Sigmoid colon (tissue), 7 donors: Measurements from ENCODE around the gene DNAI1. TPM values are rescaled to one million over a fixed set of nuclear protein-coding genes. Genes with fewer than 3 reads are reported as not detected.
A peak's percentile ranks its signal among the peaks of the same experiment; 100 is the strongest.

Source experiments
- DNase-seq: peaks from one replicate; pipeline ENCODE4 v3.0.0-alpha.2; 2019
- H3K27ac ChIP-seq, 4 donors: fragments of 200-600 bp; sonication (generic); one replicate each; pipeline ENCODE4 v1.5.1; 2016 to 2019; ENCODE audit warnings: mild to moderate bottlenecking in 1 of 4
- H3K27me3 ChIP-seq, 3 donors: fragments of 200-600 bp; sonication (generic); one replicate each; pipeline ENCODE4 v1.5.1; 2019; ENCODE audit warnings: mild to moderate bottlenecking in 1 of 3
- H3K36me3 ChIP-seq, 4 donors: fragments of 200-600 bp; sonication (generic); one replicate each; pipeline ENCODE4 v1.5.1; 2016 to 2019
- H3K4me1 ChIP-seq, 4 donors: fragments of 200-600 bp; sonication (generic); one replicate each; pipeline ENCODE4 v1.5.1; 2017 to 2019
- H3K4me3 ChIP-seq, 4 donors: fragments of 200-600 bp; sonication (generic); one replicate each; pipeline ENCODE4 v1.5.1; 2017 to 2019; ENCODE audit warnings: mild to moderate bottlenecking in 2 of 4, moderate library complexity in 1 of 4
- H3K9me3 ChIP-seq, 4 donors: fragments of 200-600 bp in 3 of 4; sonication (generic) in 3 of 4; one replicate each; pipeline versions ENCODE4 v1.5.1 to v1.6.1; 2013 to 2019
- EP300 ChIP-seq, 4 donors: sonication (generic); formaldehyde crosslinking; IDR thresholded peaks; one replicate each; pipeline ENCODE4 v1.6.1; 2017; ENCODE audit warnings: antibody characterized with exemption in 4 of 4
- POLR2A ChIP-seq, 2 donors: fragments of 450-650 bp; IDR thresholded peaks; one replicate each; pipeline ENCODE4 v1.6.1; 2016; ENCODE audit warnings: antibody characterized with exemption in 2 of 2, mild to moderate bottlenecking in 2 of 2, moderate library complexity in 2 of 2
- POLR2AphosphoS5 ChIP-seq, 4 donors: sonication (generic); formaldehyde crosslinking; IDR thresholded peaks; one replicate each; pipeline ENCODE4 v1.6.1; 2017; ENCODE audit warnings: antibody characterized with exemption in 4 of 4
- WGBS, 2 donors: extraction: QIAGEN DNeasy Blood & Tissue Kit; methylation state at CpG; one replicate each; pipeline ENCODE4 v1.1.7; 2013; 5-methylcytosine and 5-hydroxymethylcytosine counted together
- intact Hi-C: fragments of 100-400 bp; cut with DNase I; formaldehyde crosslinking; loops from one replicate; pipeline ENCODE4 v1.15.1; 2023
- polyA plus RNA-seq, 3 donors: library from polyadenylated mRNA; stranded (reverse); fragments of 200-250 nt; gene quantifications; one replicate each; pipeline ENCODE4 v1.2.3, GENCODE V29; 2013
- total RNA-seq, 4 donors: library from RNA; depleted of rRNA; stranded (reverse); fragments of >200 nt; gene quantifications; one replicate each; pipeline ENCODE4 v1.1.0, GENCODE V29; 2016
- TF ChIP-seq, protein P1 (sequence below), 4 experiments: fragments of 450-650 bp in 3 of 4; fragments of 200-600 bp in 1 of 4; IDR thresholded peaks; one replicate each; pipeline ENCODE4 v1.5.1; 2016 to 2019; ENCODE audit warnings: antibody characterized with exemption in 4 of 4, mild to moderate bottlenecking in 3 of 4, moderate library complexity in 2 of 4
- donor health status: healthy with polysubstance abuse.
- donor health status: Bipolar disorder and iron deficiency.
- donor health status: healthy.

Gene DNAI1
- total and polyA plus RNA-seq, 7 donors: under 0.01 to 0.01 TPM; not detected in 5

DNA sequence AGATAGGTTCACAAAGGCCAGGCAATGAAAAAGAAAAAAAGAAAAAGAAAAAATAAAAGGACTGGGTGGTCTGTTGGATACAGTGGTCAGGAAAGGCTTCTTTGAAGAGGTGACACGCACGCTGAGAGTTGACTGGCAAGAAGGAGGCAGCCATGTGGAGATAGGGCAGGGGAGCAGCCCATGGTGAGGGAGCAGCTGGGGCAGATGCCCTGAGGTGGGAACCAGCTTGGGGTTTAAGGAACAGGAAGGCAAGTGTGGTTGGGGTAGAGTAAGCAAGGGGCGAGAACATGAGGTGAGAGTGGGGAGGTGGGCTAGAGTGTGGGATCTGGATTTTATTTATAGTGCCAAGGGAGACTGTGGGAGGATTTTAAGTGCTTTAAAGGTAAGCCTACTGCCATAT, 57.4 kb downstream of the DNAI1 start:
- 90 to 93% methylated on average over 3 of the region's 3 CpGs for WGBS, 2 donors
- intact Hi-C loops: no loop called here

DNA sequence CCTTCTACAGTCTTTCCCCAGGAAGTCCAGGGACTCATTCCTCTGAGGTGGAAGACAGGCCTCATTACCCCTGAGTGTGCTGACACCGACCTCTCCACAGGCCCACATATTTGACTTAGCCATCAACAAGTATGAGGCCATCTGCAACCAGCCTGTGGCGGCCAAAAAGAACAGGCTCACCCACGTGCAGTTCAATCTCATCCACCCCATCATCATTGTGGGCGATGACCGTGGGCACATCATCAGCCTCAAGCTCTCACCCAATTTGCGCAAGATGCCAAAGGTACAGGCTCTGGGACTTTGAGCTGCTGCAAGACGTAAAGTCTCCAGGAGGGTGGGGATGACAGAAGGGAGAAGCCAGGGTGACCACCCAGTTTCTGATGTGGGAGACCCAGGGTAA, 58.6 kb downstream of the DNAI1 start:
- TF ChIP-seq POLR2A (IDR thresholded peaks at IDR 0.05) (no peak), EP300 (IDR thresholded peaks at IDR 0.05) (no peak), POLR2AphosphoS5 (IDR thresholded peaks at IDR 0.05) (no peak)
- TF ChIP-seq, protein P1, sequence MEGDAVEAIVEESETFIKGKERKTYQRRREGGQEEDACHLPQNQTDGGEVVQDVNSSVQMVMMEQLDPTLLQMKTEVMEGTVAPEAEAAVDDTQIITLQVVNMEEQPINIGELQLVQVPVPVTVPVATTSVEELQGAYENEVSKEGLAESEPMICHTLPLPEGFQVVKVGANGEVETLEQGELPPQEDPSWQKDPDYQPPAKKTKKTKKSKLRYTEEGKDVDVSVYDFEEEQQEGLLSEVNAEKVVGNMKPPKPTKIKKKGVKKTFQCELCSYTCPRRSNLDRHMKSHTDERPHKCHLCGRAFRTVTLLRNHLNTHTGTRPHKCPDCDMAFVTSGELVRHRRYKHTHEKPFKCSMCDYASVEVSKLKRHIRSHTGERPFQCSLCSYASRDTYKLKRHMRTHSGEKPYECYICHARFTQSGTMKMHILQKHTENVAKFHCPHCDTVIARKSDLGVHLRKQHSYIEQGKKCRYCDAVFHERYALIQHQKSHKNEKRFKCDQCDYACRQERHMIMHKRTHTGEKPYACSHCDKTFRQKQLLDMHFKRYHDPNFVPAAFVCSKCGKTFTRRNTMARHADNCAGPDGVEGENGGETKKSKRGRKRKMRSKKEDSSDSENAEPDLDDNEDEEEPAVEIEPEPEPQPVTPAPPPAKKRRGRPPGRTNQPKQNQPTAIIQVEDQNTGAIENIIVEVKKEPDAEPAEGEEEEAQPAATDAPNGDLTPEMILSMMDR (IDR thresholded peaks at IDR 0.05): no peak
- intact Hi-C loops: no loop called here

More for the DNA sequence above, 57.4 kb downstream of the DNAI1 start:
- peak; percentile 9 for DNase-seq
- no peak overlapping the region for H3K27ac ChIP-seq
- H3K4me3 ChIP-seq: no peak overlapping the region
- no peaks in the 10 kb centered on the region for H3K27me3 ChIP-seq
- no peaks in the 10 kb centered on the region for H3K9me3 ChIP-seq
- no peaks in the 10 kb centered on the region for H3K36me3 ChIP-seq
- no peak for TF ChIP-seq POLR2A (IDR thresholded peaks at IDR 0.05)
- no peak for TF ChIP-seq POLR2AphosphoS5 (IDR thresholded peaks at IDR 0.05)
- no peak for TF ChIP-seq EP300 (IDR thresholded peaks at IDR 0.05)
- TF ChIP-seq, protein P1 (IDR thresholded peaks at IDR 0.05): no peak
- H3K4me1 ChIP-seq: no peaks in the 10 kb centered on the region

DNA sequence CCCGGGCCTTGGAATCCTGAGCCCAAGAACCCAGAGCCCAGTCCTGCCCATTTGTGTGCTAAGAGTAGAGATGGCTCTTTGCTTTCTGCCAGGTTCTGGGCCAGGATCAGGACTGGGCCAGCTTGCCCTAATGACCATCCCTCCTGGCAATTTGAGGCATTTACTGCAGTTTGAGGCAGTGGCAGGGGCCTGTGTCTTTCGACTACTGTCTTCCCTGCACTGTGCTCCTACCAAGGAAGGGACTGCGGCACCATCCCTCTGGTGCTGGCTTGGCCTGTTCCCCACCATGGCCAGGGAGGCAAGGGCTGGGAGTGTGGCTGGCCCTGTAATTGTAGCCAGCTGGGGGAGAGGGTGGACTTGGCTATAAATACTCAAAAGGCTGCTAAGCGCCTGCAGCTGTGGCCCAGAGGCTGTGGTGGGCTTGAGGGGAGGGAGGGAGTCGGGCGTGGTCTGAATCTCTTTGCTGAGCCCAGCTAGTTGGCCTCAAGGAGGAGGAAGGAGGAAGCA, 59.6 kb downstream of the DNAI1 start:
- DNase-seq: peak; percentile 47
- WGBS, 2 donors: 75 to 84% methylated on average over 6 of the region's 6 CpGs
- Histone ChIP-seq H3K9me3 (no peaks in the 10 kb centered on the region), H3K27me3 (no peaks in the 10 kb centered on the region), H3K36me3 (no peaks in the 10 kb centered on the region), H3K4me1 (peaks cover 0 to 7% (median 4%) of the 10 kb centered on the region in 4 donors), H3K4me3 (no peak overlapping the region), H3K27ac (no peak overlapping the region)
- TF ChIP-seq, protein P1 (IDR thresholded peaks at IDR 0.05): no peak
- no peak for TF ChIP-seq POLR2AphosphoS5 (IDR thresholded peaks at IDR 0.05)
- no peak for TF ChIP-seq POLR2A (IDR thresholded peaks at IDR 0.05)
- TF ChIP-seq EP300 (IDR thresholded peaks at IDR 0.05): no peak
- intact Hi-C loops: no loop called here

More for the DNA sequence above, 58.6 kb downstream of the DNAI1 start:
- peak; percentile 46 for DNase-seq
- Histone ChIP-seq H3K36me3 (no peaks in the 10 kb centered on the region), H3K4me1 (peaks cover 0 to 2% (median 0%) of the 10 kb centered on the region in 4 donors), H3K9me3 (no peaks in the 10 kb centered on the region), H3K27me3 (no peaks in the 10 kb centered on the region), H3K4me3 (no peak overlapping the region), H3K27ac (no peak overlapping the region)
- 89 to 90% methylated on average over 7 of the region's 7 CpGs for WGBS, 2 donors

DNA sequence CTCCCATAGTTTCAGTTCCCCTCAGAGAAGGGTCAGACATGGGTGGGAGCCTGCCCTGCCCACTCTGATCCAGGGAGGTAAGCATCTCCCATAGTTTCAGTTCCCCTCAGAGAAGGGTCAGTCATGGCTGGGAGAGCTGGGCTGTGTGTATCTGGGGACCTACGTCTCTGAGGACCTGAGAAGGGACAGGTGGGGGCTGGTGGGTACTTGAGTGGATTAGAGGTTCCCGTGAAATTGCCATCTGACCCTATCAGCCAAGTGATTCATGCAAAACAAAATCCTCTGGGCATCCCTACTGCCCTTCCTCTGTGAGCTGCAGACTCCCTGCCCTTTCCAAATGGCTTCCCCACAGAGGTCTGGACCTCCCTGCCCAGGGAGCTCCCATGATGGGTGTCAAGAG, 60.3 kb downstream of the DNAI1 start:
- no peaks in the 10 kb centered on the region for H3K27me3 ChIP-seq
- H3K27ac ChIP-seq: no peak overlapping the region
- intact Hi-C loops: no loop called here
- H3K36me3 ChIP-seq: no peaks in the 10 kb centered on the region
- H3K9me3 ChIP-seq: no peaks in the 10 kb centered on the region
- peaks cover 0 to 13% (median 8%) of the 10 kb centered on the region in 4 donors for H3K4me1 ChIP-seq
- DNase-seq: peak; percentile 1
- 72 to 90% methylated on average over 2 of the region's 2 CpGs for WGBS, 2 donors
- H3K4me3 ChIP-seq: no peak overlapping the region
- no peak for TF ChIP-seq POLR2A (IDR thresholded peaks at IDR 0.05)
- TF ChIP-seq EP300 (IDR thresholded peaks at IDR 0.05): no peak
- TF ChIP-seq, protein P1 (IDR thresholded peaks at IDR 0.05): no peak
- no peak for TF ChIP-seq POLR2AphosphoS5 (IDR thresholded peaks at IDR 0.05)
